Naive B cell (primary cell): Measurements from ENCODE around the gene IKZF4. TPM values are rescaled to one million over a fixed set of nuclear protein-coding genes. Genes with fewer than 3 reads are reported as not detected.

Experiments
- ATAC-seq, 2 donors: fragments of 150-1000 bp; cut with Tn5 transposase; 2 replicates each; pipeline ENCODE4 v1.10.0; 2021; ENCODE audit warnings: low read depth in 2 of 2, mild to moderate bottlenecking in 2 of 2, moderate library complexity in 2 of 2
- DNase-seq: peaks from one replicate; pipeline ENCODE4 v3.0.0; 2022
- H3K27ac Mint-ChIP-seq, 6 donors: one replicate each; pipeline ENCODE4 v1.8.0; 2020 to 2022; ENCODE audit warnings: mild to moderate bottlenecking in 6 of 6, mixed read lengths in 6 of 6, moderate library complexity in 5 of 6, inconsistent platforms in 2 of 6
- H3K27me3 Mint-ChIP-seq, 3 donors: one replicate each; pipeline ENCODE4 v1.8.0; 2021 to 2022; ENCODE audit warnings: mixed read lengths in 3 of 3, mild to moderate bottlenecking in 1 of 3
- H3K36me3 Mint-ChIP-seq, 2 donors: one replicate each; pipeline ENCODE4 v1.8.0; 2020 to 2022; ENCODE audit warnings: mixed read lengths in 2 of 2, inconsistent platforms in 1 of 2, mild to moderate bottlenecking in 1 of 2
- H3K4me1 Mint-ChIP-seq, 3 donors: one replicate each; pipeline ENCODE4 v1.8.0; 2020 to 2022; ENCODE audit warnings: mixed read lengths in 3 of 3, inconsistent platforms in 1 of 3, mild to moderate bottlenecking in 1 of 3, moderate library complexity in 1 of 3
- H3K4me3 Mint-ChIP-seq, 8 donors: one replicate each; pipeline ENCODE4 v1.8.0; 2020 to 2022; ENCODE audit warnings: mild to moderate bottlenecking in 8 of 8, mixed read lengths in 8 of 8, moderate library complexity in 8 of 8, inconsistent platforms in 2 of 8
- H3K9me3 Mint-ChIP-seq, 7 donors: one replicate each; pipeline ENCODE4 v1.8.0; 2020 to 2022; ENCODE audit warnings: mixed read lengths in 7 of 7, mild to moderate bottlenecking in 5 of 7, inconsistent platforms in 2 of 7, moderate library complexity in 1 of 7
- polyA plus RNA-seq, 6 donors: library from polyadenylated mRNA; unstranded; fragments of 300-500 nt; fragmentation: Illumina TruSeq; gene quantifications; one replicate each; pipeline ENCODE4 v1.2.3, GENCODE V29; 2021; ENCODE audit warnings: low read depth in 6 of 6

IKZF4 gene
- polyA plus RNA-seq, 6 donors from 2014 or later, result 0.14 to 0.32 (median 0.25) TPM; not detected in 1

DNA sequence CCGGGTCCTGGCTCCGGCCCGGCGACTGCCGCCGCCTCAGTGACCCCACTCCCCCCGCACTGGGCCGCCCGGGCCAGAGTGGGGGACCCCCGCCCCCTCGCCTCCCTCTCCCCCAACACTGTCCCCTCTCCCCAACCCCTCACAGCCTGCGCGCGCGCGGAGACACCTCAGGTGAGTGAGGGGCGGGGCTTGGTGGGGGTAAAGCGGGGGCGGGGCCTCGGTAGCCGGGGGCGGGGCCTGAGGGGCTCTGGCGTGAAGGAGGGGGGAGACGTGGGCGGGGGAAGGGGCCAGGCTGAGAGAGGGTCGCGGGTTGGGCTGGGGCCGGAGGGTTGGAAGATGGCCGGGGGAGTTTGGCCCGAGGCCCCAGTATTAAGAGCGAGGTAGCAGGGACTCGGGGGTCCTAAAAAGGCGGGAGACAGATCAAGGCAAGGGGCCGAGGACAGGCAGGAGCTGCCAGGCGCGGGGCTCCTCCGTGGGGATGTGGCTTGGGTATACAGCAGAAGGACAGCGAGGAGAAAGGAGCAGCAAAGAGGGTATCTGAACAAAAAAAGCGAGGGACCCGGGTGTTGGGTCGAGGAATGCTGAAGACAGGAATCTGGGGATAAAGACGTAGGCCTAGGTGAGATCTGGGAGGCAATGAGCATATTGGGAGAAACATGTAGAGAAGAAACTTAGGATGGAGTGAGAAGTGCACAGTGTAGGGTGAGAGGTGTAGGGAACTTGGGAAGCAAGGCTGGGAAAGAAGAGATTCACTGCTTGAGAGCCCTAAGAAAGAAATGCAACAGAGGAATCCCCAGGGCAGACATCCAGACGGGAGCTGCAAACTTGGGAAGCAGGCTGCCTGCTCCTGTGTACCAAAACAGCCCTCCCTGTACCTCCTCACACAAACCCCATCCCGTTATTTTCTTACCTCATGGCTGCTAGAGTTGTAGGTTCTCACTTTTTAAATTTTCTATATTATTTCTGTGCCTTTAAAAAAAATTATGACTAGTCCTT lies 13.0 kb upstream of the IKZF4 start:
- Mint-ChIP-seq H3K27ac (peak overlapping the region in 4 of 6 donors; percentile 82 to 93 (median 86)), H3K9me3 (no peaks in the 10 kb centered on the region), H3K27me3 (no peaks in the 10 kb centered on the region), H3K4me3 (peak overlapping the region; percentile 82 to 95 (median 92)), H3K36me3 (no peaks in the 10 kb centered on the region), H3K4me1 (peaks cover 14 to 21% (median 20%) of the 10 kb centered on the region in 3 donors)
- DNase-seq (peak; percentile 53), ATAC-seq (peak; percentile 85 to 86)

DNA sequence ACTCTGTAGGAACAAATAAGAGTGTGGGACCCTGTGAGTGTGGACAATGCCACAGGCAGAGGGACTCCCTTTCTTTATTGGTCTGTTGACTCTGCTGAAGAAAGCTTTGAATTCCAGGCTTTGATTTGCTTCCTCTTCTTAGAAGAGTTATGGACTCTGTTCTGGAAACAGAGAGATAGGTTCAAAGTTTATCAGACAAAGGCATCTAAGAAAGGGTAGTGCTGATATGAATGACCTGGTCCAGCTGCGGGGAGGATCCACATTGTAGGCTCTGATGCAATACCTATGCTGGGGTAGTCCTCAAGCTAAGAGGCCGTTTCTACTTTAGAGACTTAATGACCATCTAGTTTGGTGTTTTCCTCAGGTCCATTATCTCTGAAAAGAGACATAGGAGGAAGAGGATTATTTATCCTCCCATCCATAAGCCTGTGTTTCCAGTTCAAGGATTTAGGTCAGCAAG lies 10.7 kb upstream of the IKZF4 start:
- Mint-ChIP-seq H3K36me3 (no peaks in the 10 kb centered on the region), H3K9me3 (no peaks in the 10 kb centered on the region), H3K27ac (no peak overlapping the region), H3K4me3 (peak overlapping the region in 3 of 8 donors; percentile 32 to 57 (median 48)), H3K4me1 (peaks cover 13 to 21% (median 14%) of the 10 kb centered on the region in 3 donors), H3K27me3 (no peaks in the 10 kb centered on the region)
- no peak for DNase-seq
- ATAC-seq, result no peak

DNA sequence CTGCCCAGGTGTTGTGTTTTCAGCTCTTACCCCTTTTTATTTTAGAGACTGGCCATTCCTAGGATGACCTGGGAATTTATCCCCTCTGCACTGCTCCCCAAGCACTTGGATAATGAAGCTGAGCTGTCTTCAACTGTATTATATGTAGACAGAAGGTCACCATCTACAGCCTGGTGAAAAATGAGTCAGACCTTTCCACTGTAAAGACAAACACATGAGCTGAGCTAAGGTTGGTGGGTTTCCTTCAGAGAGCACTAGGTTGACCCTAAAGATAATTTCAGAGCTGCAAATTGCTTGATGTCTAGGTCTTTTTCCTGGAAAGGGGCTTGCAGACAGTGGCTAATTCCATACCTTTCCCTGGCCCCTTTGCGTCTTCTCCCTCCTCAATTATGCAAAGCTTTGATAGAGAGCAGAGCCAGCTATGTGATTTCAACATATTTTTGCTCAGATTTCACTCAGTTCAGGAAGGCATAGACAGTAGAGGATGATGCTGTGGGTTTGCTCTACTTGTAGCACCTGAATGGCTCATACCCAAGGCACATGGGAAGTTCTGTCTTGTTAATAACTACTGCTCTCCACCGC lies 9.2 kb upstream of the IKZF4 start:
- Mint-ChIP-seq H3K9me3 (no peaks in the 10 kb centered on the region), H3K36me3 (no peaks in the 10 kb centered on the region), H3K27ac (no peak overlapping the region), H3K27me3 (no peaks in the 10 kb centered on the region), H3K4me3 (peak overlapping the region in 1 of 8 donors; percentile 30), H3K4me1 (peaks cover 13 to 18% (median 14%) of the 10 kb centered on the region in 3 donors)
- DNase-seq (no peak), ATAC-seq (no peak)

DNA sequence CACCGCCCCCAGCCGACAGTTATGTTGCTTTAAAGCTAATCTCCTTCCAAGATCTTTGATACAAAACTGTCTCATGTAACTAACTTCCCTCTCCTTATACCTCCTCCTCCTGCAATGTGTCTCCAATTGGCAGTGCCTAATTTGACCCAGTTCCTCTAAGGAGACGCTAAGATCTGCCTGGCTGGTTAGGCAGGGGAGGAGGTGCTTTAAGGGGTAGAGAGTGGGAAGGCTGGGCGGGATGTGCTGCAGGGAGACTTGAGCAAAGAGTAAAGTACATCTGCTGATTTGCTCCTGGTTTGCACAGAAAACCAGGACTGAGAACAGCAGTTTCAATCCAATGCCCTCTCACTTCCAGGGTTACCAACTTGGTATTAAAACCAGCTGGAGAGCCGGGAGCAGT lies 7.4 kb upstream of the IKZF4 start:
- H3K4me3 Mint-ChIP-seq, result peak overlapping the region in 2 of 8 donors; percentile 33 to 56
- peaks cover 0 to 5% of the 10 kb centered on the region in 2 donors for H3K36me3 Mint-ChIP-seq
- H3K9me3 Mint-ChIP-seq, result no peaks in the 10 kb centered on the region
- no peaks in the 10 kb centered on the region for H3K27me3 Mint-ChIP-seq
- H3K27ac Mint-ChIP-seq, result no peak overlapping the region
- no peak for ATAC-seq
- peaks cover 4 to 5% (median 5%) of the 10 kb centered on the region in 3 donors for H3K4me1 Mint-ChIP-seq
- no peak for DNase-seq

DNA sequence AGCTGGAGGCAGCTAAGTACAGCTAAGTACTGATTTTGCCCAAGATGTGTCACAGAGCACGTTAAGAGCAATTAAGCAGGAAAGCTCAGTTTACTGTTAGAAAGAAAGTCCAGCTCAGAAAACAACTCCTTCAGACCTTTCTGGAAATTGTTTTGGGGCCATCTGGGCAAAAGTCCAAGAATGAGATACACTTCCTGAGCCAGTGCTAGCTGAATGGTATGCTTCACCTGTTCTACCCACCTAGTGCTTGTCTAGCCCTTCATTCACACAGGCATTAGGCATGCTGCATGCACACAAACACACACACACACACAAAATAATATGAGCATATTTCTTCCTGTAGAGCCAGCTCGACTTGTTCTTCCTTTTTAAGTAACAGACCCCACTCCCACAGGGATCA lies 6.6 kb upstream of the IKZF4 start:
- H3K36me3 Mint-ChIP-seq, result peaks cover 0 to 5% of the 10 kb centered on the region in 2 donors
- peak overlapping the region in 1 of 6 donors; percentile 4 for H3K27ac Mint-ChIP-seq
- no peak overlapping the region for H3K4me3 Mint-ChIP-seq
- H3K9me3 Mint-ChIP-seq, result no peaks in the 10 kb centered on the region
- no peak for DNase-seq
- no peaks in the 10 kb centered on the region for H3K4me1 Mint-ChIP-seq
- no peak for ATAC-seq
- no peaks in the 10 kb centered on the region for H3K27me3 Mint-ChIP-seq

DNA sequence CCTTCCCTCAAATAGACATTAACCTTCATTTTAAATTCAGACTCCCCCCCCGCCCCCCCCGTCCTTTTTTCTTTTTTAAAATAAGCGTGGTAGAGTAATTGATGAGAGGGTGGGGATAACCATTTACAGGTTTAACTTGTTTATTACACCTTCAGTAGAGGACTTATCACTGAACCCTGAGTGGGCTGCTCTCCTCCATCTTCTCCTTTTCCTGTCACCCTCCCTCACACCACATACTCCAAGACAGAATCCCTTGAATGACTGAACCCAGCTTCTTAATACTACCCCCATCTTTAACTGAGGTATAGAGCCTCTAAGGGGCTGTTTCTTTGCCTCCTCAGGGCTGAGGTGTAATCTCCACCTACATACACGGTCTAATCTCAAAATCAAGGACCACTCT lies 3.7 kb upstream of the IKZF4 start:
- H3K27me3 Mint-ChIP-seq, result peaks cover 0 to 8% (median 0%) of the 10 kb centered on the region in 3 donors
- peaks cover 0 to 5% of the 10 kb centered on the region in 2 donors for H3K36me3 Mint-ChIP-seq
- H3K27ac Mint-ChIP-seq, result no peak overlapping the region
- ATAC-seq, result no peak
- peaks cover 12 to 19% (median 15%) of the 10 kb centered on the region in 3 donors for H3K4me1 Mint-ChIP-seq
- no peaks in the 10 kb centered on the region for H3K9me3 Mint-ChIP-seq
- H3K4me3 Mint-ChIP-seq, result no peak overlapping the region
- DNase-seq, result no peak

DNA sequence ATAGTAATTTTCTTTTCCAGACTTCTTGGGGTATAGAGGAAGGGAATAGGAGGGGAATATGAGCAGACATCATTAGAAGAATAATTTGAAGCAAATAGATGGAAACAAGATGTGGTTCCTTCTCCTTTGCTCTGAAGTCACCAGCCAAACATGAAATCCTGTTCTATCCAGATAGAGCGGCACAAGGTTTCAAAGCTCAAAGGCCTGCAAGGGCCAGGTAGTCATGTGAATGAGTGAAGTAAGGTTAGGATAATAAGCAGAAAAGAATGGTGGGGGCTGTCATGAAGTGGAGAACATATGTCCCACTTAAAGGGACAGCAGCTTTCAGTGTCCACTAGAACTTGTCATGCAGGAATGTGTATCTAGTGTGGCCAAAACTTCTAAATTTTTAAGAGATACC lies 2.5 kb upstream of the IKZF4 start:
- DNase-seq, result no peak
- peaks cover 12 to 21% (median 15%) of the 10 kb centered on the region in 3 donors for H3K4me1 Mint-ChIP-seq
- no peaks in the 10 kb centered on the region for H3K9me3 Mint-ChIP-seq
- peaks cover 0 to 8% (median 0%) of the 10 kb centered on the region in 3 donors for H3K27me3 Mint-ChIP-seq
- peaks cover 0 to 5% of the 10 kb centered on the region in 2 donors for H3K36me3 Mint-ChIP-seq
- no peak overlapping the region for H3K4me3 Mint-ChIP-seq
- H3K27ac Mint-ChIP-seq, result peak overlapping the region in 1 of 6 donors; percentile 43
- no peak for ATAC-seq

DNA sequence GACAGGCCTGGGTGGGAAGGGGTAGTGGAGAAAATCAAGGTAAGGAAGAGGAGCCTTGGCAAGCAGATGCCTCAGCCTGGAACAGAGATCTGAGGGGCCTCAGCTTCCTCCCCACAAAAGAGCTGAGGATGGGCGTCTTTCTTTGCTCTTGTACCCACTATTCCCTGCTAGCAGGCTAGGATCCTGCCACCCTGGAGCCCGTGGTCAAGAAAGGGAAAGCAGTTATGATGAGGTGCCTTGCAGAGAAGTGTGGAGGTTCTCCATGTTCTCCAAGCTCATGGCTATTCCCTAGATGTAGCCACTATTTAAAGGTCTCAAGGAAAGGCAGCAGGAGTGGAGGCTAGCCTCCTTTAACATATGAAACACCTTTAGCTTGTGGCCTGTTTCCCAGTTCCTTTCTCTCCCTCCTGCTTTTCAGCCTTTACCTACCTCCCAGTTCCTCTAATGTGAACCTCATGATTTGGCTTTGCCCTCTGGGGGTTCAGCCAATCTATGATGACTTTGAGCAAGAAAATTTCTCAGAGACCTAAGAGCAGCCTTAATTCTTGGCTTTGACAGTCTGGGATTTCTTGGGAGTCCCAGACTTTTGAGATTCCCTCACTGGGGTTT lies 1.1 kb downstream of the IKZF4 start:
- ATAC-seq, result no peak
- H3K27ac Mint-ChIP-seq, result peak overlapping the region in 4 of 6 donors; percentile 24 to 84 (median 54)
- H3K4me3 Mint-ChIP-seq, result peak overlapping the region in 6 of 8 donors; percentile 68 to 88 (median 81)
- peaks cover 0 to 8% (median 0%) of the 10 kb centered on the region in 3 donors for H3K27me3 Mint-ChIP-seq
- H3K36me3 Mint-ChIP-seq, result peaks cover 0 to 5% of the 10 kb centered on the region in 2 donors
- H3K4me1 Mint-ChIP-seq, result peaks cover 12 to 21% (median 15%) of the 10 kb centered on the region in 3 donors
- H3K9me3 Mint-ChIP-seq, result no peaks in the 10 kb centered on the region
- DNase-seq, result no peak

DNA sequence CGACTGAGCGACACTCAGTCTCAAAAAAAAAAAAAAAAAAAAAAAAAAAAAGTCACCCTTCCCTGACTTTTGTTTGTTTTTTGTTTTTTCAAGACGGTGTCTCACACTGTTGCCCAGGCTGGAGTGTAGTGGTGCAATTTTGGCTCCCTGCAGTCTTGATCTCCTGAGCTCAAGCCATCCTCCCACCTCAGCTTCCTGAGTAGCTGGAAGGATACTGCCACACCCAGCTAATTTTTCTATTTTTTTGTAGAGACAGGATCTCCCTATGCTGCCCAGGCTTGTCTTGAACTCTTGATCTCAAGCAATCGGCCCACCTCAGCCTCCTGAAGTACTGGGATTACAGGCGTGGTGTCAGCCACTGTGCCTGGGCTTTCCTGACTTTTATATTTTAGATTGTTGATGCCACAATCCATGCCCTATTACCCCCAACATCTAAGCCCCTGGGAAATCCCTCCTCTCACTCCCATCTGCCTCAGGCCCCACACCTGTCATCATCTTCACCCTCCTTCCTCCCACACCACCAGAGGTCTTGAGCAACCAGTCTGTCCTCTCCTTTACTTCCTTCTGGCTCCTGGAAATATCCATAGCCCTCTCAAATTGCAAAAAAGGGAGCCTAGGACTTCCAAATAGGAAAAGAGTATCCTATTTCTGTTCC lies 7.8 kb downstream of the IKZF4 start:
- DNase-seq (no peak), ATAC-seq (no peak)
- H3K27me3 Mint-ChIP-seq, result no peaks in the 10 kb centered on the region
- H3K36me3 Mint-ChIP-seq, result no peaks in the 10 kb centered on the region
- no peak overlapping the region for H3K4me3 Mint-ChIP-seq
- H3K9me3 Mint-ChIP-seq, result no peaks in the 10 kb centered on the region
- H3K4me1 Mint-ChIP-seq, result no peaks in the 10 kb centered on the region
- no peak overlapping the region for H3K27ac Mint-ChIP-seq

DNA sequence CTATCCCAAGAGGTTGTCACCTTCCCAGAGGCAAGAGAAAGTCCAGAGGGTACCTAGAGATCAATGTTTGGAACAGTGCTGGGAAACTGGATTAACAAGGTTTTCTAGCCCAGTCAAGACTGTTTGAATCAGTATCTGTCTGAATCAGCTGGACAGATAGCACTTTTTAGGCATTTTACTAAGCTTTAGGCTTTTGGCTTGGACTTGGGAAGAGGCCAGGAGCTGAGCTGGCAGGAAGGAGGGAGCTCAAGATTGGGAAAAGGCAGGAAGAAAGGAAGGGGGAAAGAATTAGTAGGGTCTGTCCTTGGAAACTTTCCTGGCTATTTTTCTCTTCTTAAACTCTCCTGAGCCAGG lies 8.3 kb downstream of the IKZF4 start:
- Mint-ChIP-seq H3K4me3 (no peak overlapping the region), H3K27ac (no peak overlapping the region), H3K36me3 (no peaks in the 10 kb centered on the region), H3K27me3 (no peaks in the 10 kb centered on the region), H3K9me3 (no peaks in the 10 kb centered on the region), H3K4me1 (no peaks in the 10 kb centered on the region)
- DNase-seq (no peak), ATAC-seq (no peak)

DNA sequence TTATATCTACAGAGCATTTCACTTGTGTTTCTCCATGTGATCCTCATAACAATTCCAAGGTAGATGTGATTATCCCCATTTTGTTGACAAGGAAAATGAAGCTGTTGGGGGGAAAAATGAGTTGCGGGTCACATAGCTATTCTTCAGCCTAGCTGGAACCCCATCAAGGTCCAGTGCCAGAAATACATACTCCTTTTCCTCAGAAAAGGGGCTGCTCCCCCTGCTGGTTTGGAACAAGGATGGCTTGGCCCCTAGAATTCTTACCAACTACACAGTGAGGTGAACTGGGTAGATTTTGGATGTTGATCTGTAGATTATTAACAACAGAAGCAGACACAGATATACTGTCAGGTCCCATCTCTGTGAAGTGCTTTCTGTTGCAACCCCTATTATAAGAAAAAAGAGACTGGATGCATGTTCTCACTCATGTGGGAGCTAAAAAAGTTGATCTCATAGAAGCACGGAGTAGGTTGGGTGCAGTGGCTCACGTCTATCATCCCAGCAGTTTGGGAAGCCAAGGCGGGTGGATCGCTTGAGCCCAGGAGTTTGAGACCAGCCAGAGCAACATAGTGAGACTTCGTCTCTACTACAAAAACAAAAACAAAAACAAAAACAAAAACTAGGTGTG lies 8.9 kb downstream of the IKZF4 start:
- H3K4me1 Mint-ChIP-seq, result no peaks in the 10 kb centered on the region
- no peak overlapping the region for H3K27ac Mint-ChIP-seq
- no peaks in the 10 kb centered on the region for H3K27me3 Mint-ChIP-seq
- H3K9me3 Mint-ChIP-seq, result no peaks in the 10 kb centered on the region
- H3K4me3 Mint-ChIP-seq, result no peak overlapping the region
- DNase-seq (peak; percentile 41), ATAC-seq (peak; percentile 34 to 67)
- H3K36me3 Mint-ChIP-seq, result no peaks in the 10 kb centered on the region

DNA sequence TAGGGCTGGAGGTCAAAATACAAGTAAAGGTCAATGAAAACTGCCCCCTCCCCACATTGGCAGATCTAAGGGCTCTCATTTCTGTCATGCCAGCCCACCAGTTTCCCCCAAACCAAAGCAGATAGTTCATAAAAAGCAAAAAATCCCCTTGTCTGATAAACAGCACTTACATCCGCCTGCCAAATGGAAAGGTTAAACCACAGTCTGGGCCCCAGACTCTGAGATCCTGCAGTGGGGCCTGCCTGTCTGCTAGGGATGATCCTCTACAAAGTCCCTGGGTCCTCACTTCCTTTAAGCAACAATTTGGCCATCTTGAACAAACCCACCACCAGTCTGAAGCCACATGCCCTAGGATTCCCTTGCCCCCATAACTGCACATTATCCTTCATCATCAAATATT lies 11.1 kb downstream of the IKZF4 start:
- Mint-ChIP-seq H3K27me3 (no peaks in the 10 kb centered on the region), H3K4me3 (no peak overlapping the region), H3K36me3 (peaks cover 2 to 10% of the 10 kb centered on the region in 2 donors), H3K27ac (peak overlapping the region in 1 of 6 donors; percentile 0), H3K4me1 (no peaks in the 10 kb centered on the region), H3K9me3 (no peaks in the 10 kb centered on the region)
- DNase-seq, result no peak
- no peak for ATAC-seq
